ENCODE data around the gene NT5C3B. TPM values are rescaled to one million over a fixed set of nuclear protein-coding genes. Genes with fewer than 3 reads are reported as not detected.
"Not testable (repeated sequence)": the region's sequence is repeated elsewhere in the genome, so short reads cannot be mapped to it uniquely, and the experiment has no call there.

NT5C3B gene
- total and polyA plus RNA-seq, 12 donors = 36.2 to 121 (median 50.7) TPM

DNA sequence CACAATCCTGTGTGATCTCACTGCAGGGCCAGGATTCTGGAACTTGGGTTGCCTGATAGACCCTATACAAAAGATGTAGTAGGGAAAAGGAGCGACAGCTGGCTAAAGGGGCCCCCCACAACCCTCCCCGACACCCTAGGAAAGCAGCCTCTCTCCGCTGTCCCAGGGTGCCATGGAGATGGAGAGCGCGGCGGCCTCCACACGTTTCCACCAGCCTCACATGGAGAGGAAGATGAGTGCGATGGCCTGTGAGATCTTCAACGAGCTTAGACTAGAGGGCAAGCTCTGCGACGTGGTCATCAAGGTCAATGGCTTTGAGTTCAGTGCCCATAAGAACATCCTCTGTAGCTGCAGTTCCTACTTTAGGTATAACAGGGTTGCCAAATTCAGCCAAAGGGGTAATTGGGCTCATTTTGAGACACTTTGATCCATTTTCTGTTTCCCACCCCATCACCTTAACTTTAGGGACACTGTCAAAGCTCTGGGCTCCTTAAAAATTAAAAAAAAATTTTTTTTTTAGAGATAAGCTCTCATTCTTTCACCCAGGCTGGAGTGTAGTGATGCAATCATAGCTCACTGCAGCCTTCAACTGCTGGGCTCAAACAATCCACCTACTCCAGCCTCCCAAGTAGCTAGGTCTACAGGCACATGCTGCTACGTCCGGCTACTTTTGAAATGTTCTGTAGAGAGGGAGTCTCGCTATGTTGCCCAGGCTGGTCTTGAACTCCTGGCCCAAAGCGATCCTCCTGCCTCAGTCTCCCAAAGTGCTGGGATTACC is 1.9 kb upstream of the NT5C3B start, which contains the start of gene KLHL10:
Gene KLHL10 (plus strand): TSS at position 65 of the 778 bp plus-strand sequence. CDS start 108 bp downstream, at position 173.
- 92 to 94% (median 93%) methylated on average over 11 to 15 of the region's 15 CpGs for WGBS, 4 donors

DNA sequence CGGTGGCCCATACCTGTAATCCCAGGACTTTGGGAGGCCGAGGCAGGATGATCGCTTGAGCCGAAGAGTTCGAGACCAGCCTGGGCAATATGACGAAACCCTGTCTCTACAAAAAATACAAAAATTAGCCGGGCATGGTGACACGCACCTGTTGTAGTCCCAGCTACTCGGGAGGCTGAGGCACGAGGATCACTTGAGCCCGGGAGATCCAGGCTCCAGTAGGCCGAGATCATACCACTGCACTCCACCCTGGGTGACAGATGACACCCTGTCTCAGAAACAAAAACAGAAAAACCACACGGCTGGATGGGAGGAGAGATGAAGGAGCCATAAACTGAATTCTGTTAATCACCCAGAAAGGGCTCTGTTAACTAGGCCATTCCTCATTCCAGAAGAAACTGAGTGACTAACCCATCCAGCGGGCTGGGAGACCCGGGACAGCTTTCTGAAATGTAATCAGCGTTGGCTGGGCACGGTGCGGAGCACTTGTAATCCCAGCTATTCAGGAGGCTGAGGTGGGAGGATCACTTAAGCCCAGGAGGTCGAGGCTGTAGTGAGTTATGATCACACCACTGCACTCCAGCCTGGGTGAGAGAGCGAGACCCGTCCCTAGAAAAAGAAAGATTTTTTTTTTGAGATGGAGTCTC is 641 bp upstream of the NT5C3B start:
- 44 to 49% (median 45%) methylated on average over 21 of the region's 21 CpGs for WGBS, 4 donors
- Histone ChIP-seq H3K9me3 (replicated peaks in 1 of 3) (no peaks in the 10 kb centered on the region), H3K4me1 (replicated peaks in 1 of 2) (peaks cover 0 to 15% of the 10 kb centered on the region in 2 donors), H3K36me3 (replicated peaks in 1 of 2) (peaks cover 0 to 6% of the 10 kb centered on the region in 2 donors), H3K4me3 (peak overlapping the region in 2 of 4 donors; percentile 82 to 84), H3K27me3 (no peaks in the 10 kb centered on the region), H3K27ac (peak overlapping the region in 2 of 5 donors; percentile 15 to 75)
- TF ChIP-seq, protein P1, sequence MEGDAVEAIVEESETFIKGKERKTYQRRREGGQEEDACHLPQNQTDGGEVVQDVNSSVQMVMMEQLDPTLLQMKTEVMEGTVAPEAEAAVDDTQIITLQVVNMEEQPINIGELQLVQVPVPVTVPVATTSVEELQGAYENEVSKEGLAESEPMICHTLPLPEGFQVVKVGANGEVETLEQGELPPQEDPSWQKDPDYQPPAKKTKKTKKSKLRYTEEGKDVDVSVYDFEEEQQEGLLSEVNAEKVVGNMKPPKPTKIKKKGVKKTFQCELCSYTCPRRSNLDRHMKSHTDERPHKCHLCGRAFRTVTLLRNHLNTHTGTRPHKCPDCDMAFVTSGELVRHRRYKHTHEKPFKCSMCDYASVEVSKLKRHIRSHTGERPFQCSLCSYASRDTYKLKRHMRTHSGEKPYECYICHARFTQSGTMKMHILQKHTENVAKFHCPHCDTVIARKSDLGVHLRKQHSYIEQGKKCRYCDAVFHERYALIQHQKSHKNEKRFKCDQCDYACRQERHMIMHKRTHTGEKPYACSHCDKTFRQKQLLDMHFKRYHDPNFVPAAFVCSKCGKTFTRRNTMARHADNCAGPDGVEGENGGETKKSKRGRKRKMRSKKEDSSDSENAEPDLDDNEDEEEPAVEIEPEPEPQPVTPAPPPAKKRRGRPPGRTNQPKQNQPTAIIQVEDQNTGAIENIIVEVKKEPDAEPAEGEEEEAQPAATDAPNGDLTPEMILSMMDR (IDR thresholded peaks at IDR 0.05) = no peak
- TF ChIP-seq POLR2A (IDR thresholded peaks at IDR 0.05) = no peak
- DNase-seq = no peak
- intact Hi-C loops (cut with DNase I) = no loop called here

More for the DNA sequence above, 1.9 kb upstream of the NT5C3B start, which contains the start of gene KLHL10:
- H3K27me3 ChIP-seq = no peaks in the 10 kb centered on the region
- no peaks in the 10 kb centered on the region for H3K36me3 ChIP-seq (replicated peaks in 1 of 2)
- DNase-seq = no peak
- intact Hi-C loops (cut with DNase I) = no loop called here
- H3K27ac ChIP-seq = no peak within 1 kb of the TSS
- peaks cover 0 to 15% of the 10 kb centered on the region in 2 donors for H3K4me1 ChIP-seq (replicated peaks in 1 of 2)
- H3K9me3 ChIP-seq (replicated peaks in 1 of 3) = no peaks in the 10 kb centered on the region
- TF ChIP-seq POLR2A (IDR thresholded peaks at IDR 0.05) = no peak
- TF ChIP-seq, protein P1 (IDR thresholded peaks at IDR 0.05) = no peak
- H3K4me3 ChIP-seq = peak within 1 kb of the TSS in 1 of 4 donors; percentile 84

DNA sequence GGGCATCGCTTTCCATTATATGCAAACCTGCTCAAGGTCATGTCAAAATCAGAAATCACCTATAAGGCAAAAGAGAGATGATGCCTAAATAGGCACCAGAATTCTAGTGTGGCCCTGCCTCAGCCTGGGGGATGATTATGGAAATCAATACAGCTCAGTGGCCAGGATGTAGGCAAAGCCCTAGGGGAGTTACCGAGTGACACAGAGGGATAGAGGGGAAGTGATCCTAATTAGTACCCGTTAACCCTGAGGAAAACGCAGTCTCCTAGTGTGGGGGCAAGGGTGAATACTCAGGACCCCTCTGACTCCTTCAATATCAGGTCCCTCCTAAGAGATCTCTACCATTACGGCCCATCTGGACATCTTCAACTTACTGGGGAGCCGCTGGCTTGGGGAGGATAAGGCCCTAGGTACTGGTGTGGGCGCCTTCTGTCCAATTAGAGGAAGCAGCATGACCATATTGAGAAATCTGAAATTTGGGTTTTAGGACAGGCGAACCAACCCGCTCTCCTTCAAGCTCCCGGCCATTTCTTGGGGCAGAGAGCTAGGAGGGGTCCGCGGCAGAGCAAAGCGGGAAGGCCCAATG is 725 bp downstream of the NT5C3B start:
- TF ChIP-seq, protein P1 (IDR thresholded peaks at IDR 0.05) = no peak
- no peak for TF ChIP-seq POLR2A (IDR thresholded peaks at IDR 0.05)
- WGBS, 4 donors = 17 to 28% (median 22%) methylated on average over 7 to 13 of the region's 13 CpGs
- Histone ChIP-seq H3K27ac (peak overlapping the region in 2 of 5 donors; percentile 65 to 75), H3K27me3 (no peaks in the 10 kb centered on the region), H3K9me3 (replicated peaks in 1 of 3) (no peaks in the 10 kb centered on the region), H3K4me3 (peak overlapping the region; percentile 82 to 84 (median 82)), H3K4me1 (replicated peaks in 1 of 2) (peaks cover 0 to 15% of the 10 kb centered on the region in 2 donors), H3K36me3 (replicated peaks in 1 of 2) (peaks cover 0 to 16% of the 10 kb centered on the region in 2 donors)
- no peak for DNase-seq
- intact Hi-C loops (cut with DNase I) = no loop called here

DNA sequence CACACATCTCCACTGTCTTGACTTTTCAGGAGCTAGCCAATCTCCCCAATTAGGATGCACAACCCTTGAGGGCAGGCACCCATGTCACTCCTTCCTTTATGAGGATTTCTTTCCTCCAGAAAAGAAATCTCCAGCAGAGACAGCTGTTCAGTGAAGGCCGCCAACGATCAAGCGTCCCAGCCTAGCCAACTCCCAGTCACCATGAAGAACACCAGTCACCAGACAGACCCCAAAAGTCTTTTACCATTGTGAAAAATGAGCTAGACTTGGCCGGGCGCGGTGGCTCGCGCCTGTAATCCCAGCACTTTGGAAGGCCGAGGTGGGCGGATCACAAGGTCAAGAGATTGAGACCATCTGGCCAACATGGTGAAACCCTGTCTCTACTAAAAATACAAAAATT is 6.1 kb downstream of the NT5C3B start:
- intact Hi-C loops (cut with DNase I); H3K9me3 ChIP-seq (replicated peaks in 1 of 3); H3K4me1 ChIP-seq (replicated peaks in 1 of 2); DNase-seq; H3K27ac ChIP-seq; H3K27me3 ChIP-seq; H3K4me3 ChIP-seq: not testable (repeated sequence)
- 85 to 93% (median 85%) methylated on average over 10 of the region's 10 CpGs for WGBS, 4 donors
- H3K36me3 ChIP-seq (replicated peaks in 1 of 2) = peaks cover 0 to 55% of the 10 kb centered on the region in 2 donors
